ENCODE results near the gene TNFSF9. TPM values are rescaled to one million over a fixed set of nuclear protein-coding genes. Genes with fewer than 3 reads are reported as not detected.
"Not testable (repeated sequence)": the region's sequence is repeated elsewhere in the genome, so short reads cannot be mapped to it uniquely, and the experiment has no call there.

TNFSF9 gene
- total RNA-seq, 4 donors from 2014 or later: 1.1 to 1.8 TPM; not detected in 2

GRCh38 chr19:6500837-6501739 lies 29.7 kb upstream of the TNFSF9 start:
- no peak for DNase-seq
- H3K27ac ChIP-seq: no peak overlapping the region
- no peaks in the 10 kb centered on the region for H3K4me1 ChIP-seq
- peaks cover 21 to 30% (median 30%) of the 10 kb centered on the region in 3 donors for H3K27me3 ChIP-seq
- intact Hi-C loops (cut with DNase I; ENCODE audit: low total_unique reads) (no loop called here), in situ Hi-C loops (cut with MboI; ENCODE audit: low sequenced_read_pairs in 4 of 4) (loop anchor here in 3 of 4 donors (25.0 kb wide), 2 partner anchors 236 to 361 kb away; partner anchors contain the start of genes GPR108 (in 1 of the 3) and TRIP10 (in 1 of the 3))
- no peaks in the 10 kb centered on the region for H3K36me3 ChIP-seq
- no peaks in the 10 kb centered on the region for H3K9me3 ChIP-seq
- H3K4me3 ChIP-seq: peak overlapping the region in 3 of 4 donors; percentile 48 to 52 (median 49)
- ATAC-seq: no peak
- TF ChIP-seq POLR2A (IDR thresholded peaks at IDR 0.05): no peak
- no peak for TF ChIP-seq CTCF (IDR thresholded peaks at IDR 0.05 in 4 of 5, conservative IDR thresholded peaks at IDR 0.05 in 1 of 5)

- in situ Hi-C loops (cut with MboI; ENCODE audit: low sequenced_read_pairs in 4 of 4): loop anchor here in 3 of 4 donors (25.0 kb wide), 2 partner anchors 235 to 360 kb away; partner anchors contain the start of genes GPR108 (in 1 of the 3) and TRIP10 (in 1 of the 3)
- no peak for ATAC-seq
Observed at GRCh38 chr19:6501740-6502648, 28.8 kb upstream of the TNFSF9 start, which contains the start of gene TUBB4A. TSS of gene TUBB4A (minus strand) at chr19:6502309. CDS start at chr19:6502212, 97 bp downstream.

GRCh38 chr19:6503407-6504201 lies 27.2 kb upstream of the TNFSF9 start:
- peaks cover 21 to 30% (median 30%) of the 10 kb centered on the region in 3 donors for H3K27me3 ChIP-seq
- H3K9me3 ChIP-seq: no peaks in the 10 kb centered on the region
- no peak overlapping the region for H3K4me3 ChIP-seq
- in situ Hi-C loops (cut with MboI; ENCODE audit: low sequenced_read_pairs in 4 of 4): loop anchor here in 3 of 4 donors (25.0 kb wide), 2 partner anchors 234 to 359 kb away; partner anchors contain the start of genes GPR108 (in 1 of the 3) and TRIP10 (in 1 of the 3)
- intact Hi-C loops (cut with DNase I; ENCODE audit: low total_unique reads): no loop called here
- no peak for TF ChIP-seq POLR2A (IDR thresholded peaks at IDR 0.05)
- no peak for TF ChIP-seq CTCF (IDR thresholded peaks at IDR 0.05 in 4 of 5, conservative IDR thresholded peaks at IDR 0.05 in 1 of 5)
- no peaks in the 10 kb centered on the region for H3K4me1 ChIP-seq
- peak overlapping the region in 1 of 4 donors; percentile 31 for H3K27ac ChIP-seq
- ATAC-seq (peak in 1 of 2 donors; percentile 30), DNase-seq (no peak)
- no peaks in the 10 kb centered on the region for H3K36me3 ChIP-seq

More at GRCh38 chr19:6501740-6502648, 28.8 kb upstream of the TNFSF9 start, which contains the start of gene TUBB4A:
- Histone ChIP-seq H3K27ac (peak within 1 kb of the TSS in 3 of 4 donors; percentile 21 to 54 (median 33)), H3K36me3 (no peaks in the 10 kb centered on the region), H3K9me3 (no peaks in the 10 kb centered on the region), H3K27me3 (peaks cover 21 to 30% (median 30%) of the 10 kb centered on the region in 3 donors), H3K4me3 (peak within 1 kb of the TSS; percentile 30 to 52 (median 48)), H3K4me1 (no peaks in the 10 kb centered on the region)
- no peak for DNase-seq
- no peak for TF ChIP-seq POLR2A (IDR thresholded peaks at IDR 0.05)
- TF ChIP-seq CTCF (IDR thresholded peaks at IDR 0.05 in 4 of 5, conservative IDR thresholded peaks at IDR 0.05 in 1 of 5): no peak
- intact Hi-C loops (cut with DNase I; ENCODE audit: low total_unique reads): no loop called here

- ATAC-seq; H3K9me3 ChIP-seq; intact Hi-C loops (cut with DNase I; ENCODE audit: low total_unique reads); H3K4me1 ChIP-seq; H3K4me3 ChIP-seq; H3K27me3 ChIP-seq; H3K36me3 ChIP-seq; DNase-seq: not testable (repeated sequence)
- H3K27ac ChIP-seq: peak overlapping the region in 2 of 4 donors; percentile 71 to 79
- in situ Hi-C loops (cut with MboI; ENCODE audit: low sequenced_read_pairs in 4 of 4): loop anchor here in 3 of 4 donors (25.0 kb wide), 2 partner anchors 229 to 354 kb away; partner anchors contain the start of genes GPR108 (in 1 of the 3) and TRIP10 (in 1 of the 3)
Observed at GRCh38 chr19:6508028-6508771, 22.6 kb upstream of the TNFSF9 start.
